Loucy (cell line): ENCODE measurements around the gene BARHL1.

Experiments used
- EZH2phosphoT487 ChIP-seq: fragments of 200-600 bp; IDR thresholded peaks from 2 replicates; pipeline ENCODE4 v1.6.1; 2018; ENCODE audit warnings: antibody characterized with exemption, mild to moderate bottlenecking, moderate library complexity, borderline replicate concordance
- TF ChIP-seq, protein P1 (sequence below): fragments of 200-600 bp; sonication (generic); conservative IDR thresholded peaks from 2 replicates; pipeline ENCODE4 v1.5.1; 2014; ENCODE audit warnings: mild to moderate bottlenecking, antibody characterized with exemption, low read length

DNA sequence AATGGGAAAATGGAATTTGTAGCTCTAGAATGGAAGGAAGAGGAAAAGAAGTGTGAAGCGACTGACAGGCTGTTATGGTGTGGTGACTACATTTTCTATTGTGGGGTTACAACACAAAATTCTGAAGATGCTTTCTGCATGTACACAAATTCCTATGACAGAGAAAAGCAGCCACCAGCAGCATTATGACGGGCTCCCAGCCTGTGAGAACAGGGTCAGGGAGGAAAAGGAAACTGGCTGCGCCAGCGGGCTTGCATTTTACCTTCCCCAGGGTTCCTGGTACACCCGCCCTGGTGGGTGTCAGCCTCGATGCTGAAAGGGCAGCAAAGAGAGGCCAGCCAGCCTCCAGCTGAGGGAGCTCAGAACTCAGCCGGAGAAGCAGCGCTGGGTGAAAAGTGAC, 46.3 kb downstream of the BARHL1 start:
- TF ChIP-seq, protein P1, sequence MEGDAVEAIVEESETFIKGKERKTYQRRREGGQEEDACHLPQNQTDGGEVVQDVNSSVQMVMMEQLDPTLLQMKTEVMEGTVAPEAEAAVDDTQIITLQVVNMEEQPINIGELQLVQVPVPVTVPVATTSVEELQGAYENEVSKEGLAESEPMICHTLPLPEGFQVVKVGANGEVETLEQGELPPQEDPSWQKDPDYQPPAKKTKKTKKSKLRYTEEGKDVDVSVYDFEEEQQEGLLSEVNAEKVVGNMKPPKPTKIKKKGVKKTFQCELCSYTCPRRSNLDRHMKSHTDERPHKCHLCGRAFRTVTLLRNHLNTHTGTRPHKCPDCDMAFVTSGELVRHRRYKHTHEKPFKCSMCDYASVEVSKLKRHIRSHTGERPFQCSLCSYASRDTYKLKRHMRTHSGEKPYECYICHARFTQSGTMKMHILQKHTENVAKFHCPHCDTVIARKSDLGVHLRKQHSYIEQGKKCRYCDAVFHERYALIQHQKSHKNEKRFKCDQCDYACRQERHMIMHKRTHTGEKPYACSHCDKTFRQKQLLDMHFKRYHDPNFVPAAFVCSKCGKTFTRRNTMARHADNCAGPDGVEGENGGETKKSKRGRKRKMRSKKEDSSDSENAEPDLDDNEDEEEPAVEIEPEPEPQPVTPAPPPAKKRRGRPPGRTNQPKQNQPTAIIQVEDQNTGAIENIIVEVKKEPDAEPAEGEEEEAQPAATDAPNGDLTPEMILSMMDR: no peak
- no peak for TF ChIP-seq EZH2phosphoT487
